GM12873 (cell line): ENCODE measurements around the gene TRAF3IP3.

Experiments
- CTCF ChIP-seq: IDR thresholded peaks from 2 replicates; pipeline ENCODE4 v1.5.1; 2012; ENCODE audit warnings: low read depth, mild to moderate bottlenecking, moderate library complexity, low read length, control low read depth; ENCODE audit not compliant: insufficient read depth; ENCODE audit errors: missing control alignments

The TRAF3IP3 gene

GRCh38 chr1:209769171-209769904 is 13.5 kb downstream of the TRAF3IP3 start:
- no peak for TF ChIP-seq CTCF

- TF ChIP-seq CTCF, result no peak
Measured at GRCh38 chr1:209769971-209770370, 14.1 kb downstream of the TRAF3IP3 start.

- TF ChIP-seq CTCF, result no peak
Measured at GRCh38 chr1:209770636-209771415, 15.0 kb downstream of the TRAF3IP3 start.

DNA sequence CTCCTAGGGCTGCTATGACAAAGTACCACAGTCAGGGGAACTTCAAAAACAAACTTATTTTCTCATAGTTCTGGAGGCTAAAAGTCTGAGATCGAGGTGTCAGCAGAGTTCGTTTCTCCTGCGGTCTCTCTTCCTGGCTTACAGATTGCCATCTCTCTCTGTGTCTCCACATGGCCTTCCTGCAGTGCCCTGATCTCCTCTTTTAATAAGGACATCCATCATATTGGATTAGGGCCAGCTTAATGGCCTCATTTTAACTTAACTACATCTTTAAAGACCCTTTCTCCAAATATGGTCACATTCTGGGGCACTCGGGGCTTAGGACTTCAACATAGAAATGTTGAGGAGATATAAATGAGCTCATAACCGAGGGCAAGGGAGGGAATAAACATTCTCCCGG is 16.3 kb downstream of the TRAF3IP3 start:
- no peak for TF ChIP-seq CTCF

GRCh38 chr1:209774592-209774991 is 18.7 kb downstream of the TRAF3IP3 start:
- no peak for TF ChIP-seq CTCF

DNA sequence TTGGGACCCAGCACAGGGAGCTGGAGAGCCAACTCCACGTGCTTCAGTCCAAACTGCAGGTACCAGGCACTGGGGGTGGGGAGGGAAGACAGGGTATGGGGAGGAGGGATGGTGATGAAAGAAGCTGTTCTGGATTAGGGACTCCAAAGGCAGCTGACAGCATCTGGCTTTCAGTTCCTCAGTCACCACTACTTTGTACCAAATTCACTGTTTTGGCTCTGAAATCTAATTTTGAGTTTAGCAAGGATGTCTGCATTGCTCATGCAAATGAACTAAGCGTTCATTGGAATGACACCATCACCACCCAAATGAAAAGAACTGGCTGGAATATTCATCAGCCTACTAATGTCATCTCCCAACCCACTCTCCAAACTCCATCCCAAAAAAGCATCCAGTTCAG is 19.8 kb downstream of the TRAF3IP3 start:
- TF ChIP-seq CTCF, result no peak

GRCh38 chr1:209777587-209777986 is 21.7 kb downstream of the TRAF3IP3 start:
- TF ChIP-seq CTCF, result no peak
